ENCODE measurements around the gene BICD1.

BICD1 gene

DNA sequence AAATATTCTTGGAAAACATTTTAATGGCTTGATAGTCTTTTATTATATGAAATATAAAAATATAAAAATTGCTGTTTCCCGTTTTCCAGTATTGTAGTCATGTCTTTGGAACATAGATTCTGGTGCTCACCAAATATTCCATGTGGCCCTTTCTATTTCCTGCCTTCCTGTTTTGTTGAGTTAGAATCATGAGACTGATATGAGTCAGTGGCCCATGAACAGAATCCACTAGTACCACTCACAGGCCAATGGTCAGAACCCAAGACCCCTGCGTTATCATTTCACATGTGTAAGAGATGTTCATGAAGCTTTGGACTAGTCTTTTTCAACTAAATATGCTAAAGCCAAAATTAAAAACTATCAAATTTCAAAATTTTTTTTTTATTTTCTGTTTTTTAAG is 56.9 kb downstream of the BICD1 start:
- no peak for DNase-seq (ENCODE audit: low read depth)
- H3K4me3 ChIP-seq (ENCODE audit: low read length), result no peak overlapping the region
- TF ChIP-seq, protein P1, sequence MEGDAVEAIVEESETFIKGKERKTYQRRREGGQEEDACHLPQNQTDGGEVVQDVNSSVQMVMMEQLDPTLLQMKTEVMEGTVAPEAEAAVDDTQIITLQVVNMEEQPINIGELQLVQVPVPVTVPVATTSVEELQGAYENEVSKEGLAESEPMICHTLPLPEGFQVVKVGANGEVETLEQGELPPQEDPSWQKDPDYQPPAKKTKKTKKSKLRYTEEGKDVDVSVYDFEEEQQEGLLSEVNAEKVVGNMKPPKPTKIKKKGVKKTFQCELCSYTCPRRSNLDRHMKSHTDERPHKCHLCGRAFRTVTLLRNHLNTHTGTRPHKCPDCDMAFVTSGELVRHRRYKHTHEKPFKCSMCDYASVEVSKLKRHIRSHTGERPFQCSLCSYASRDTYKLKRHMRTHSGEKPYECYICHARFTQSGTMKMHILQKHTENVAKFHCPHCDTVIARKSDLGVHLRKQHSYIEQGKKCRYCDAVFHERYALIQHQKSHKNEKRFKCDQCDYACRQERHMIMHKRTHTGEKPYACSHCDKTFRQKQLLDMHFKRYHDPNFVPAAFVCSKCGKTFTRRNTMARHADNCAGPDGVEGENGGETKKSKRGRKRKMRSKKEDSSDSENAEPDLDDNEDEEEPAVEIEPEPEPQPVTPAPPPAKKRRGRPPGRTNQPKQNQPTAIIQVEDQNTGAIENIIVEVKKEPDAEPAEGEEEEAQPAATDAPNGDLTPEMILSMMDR (conservative IDR thresholded peaks at IDR 0.05; ENCODE audit: low read depth, low read length), result no peak

DNA sequence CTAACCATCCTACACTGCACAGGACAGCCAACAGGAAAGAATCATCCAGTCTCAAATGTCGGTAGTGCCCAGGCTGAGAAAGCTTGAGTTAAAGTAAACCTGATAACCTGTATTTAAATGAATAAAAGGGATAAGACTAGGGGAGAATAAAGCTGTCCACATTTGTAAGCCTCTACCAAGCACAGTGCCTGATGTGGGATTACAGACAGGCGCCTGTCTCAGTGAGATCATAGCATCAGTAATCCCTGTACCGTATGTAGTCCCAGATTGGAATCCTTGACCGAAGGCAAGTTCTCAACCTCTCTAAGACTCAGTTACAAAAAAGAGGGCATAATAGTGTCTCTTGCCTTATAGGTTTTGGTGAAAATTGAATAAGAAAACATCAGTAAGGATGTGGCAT is 59.9 kb downstream of the BICD1 start:
- DNase-seq (ENCODE audit: low read depth), result no peak
- TF ChIP-seq, protein P1 (conservative IDR thresholded peaks at IDR 0.05; ENCODE audit: low read depth, low read length), result no peak
- no peak overlapping the region for H3K4me3 ChIP-seq (ENCODE audit: low read length)

DNA sequence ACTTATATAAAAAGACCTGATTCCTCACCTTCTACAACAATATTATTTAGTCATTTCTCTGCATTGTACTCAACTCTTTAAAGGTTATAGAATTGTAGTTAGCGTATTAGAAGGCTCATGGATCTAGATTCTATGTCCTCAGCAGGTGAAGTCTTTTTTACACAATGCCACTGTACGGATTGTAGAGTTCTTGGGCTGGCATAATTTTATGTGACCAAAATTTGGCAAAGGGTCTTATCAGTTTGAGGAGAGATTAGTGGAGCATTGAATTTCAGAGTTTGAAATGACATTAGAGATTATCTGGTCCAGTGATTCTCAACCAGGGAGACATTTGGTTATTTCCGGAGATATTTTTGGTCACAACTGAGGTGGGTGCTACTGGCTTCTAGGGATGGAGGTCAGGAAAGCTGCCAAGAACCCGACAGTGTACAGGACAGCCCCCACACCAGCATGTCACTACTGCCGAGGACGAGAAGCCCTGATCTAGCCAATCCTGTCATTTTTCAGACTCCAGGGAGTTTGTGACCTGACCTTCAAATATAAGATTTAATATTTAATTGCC is 63.9 kb downstream of the BICD1 start:
- TF ChIP-seq, protein P1 (conservative IDR thresholded peaks at IDR 0.05; ENCODE audit: low read depth, low read length), result no peak
- DNase-seq (ENCODE audit: low read depth), result no peak
- H3K4me3 ChIP-seq (ENCODE audit: low read length), result no peak overlapping the region

DNA sequence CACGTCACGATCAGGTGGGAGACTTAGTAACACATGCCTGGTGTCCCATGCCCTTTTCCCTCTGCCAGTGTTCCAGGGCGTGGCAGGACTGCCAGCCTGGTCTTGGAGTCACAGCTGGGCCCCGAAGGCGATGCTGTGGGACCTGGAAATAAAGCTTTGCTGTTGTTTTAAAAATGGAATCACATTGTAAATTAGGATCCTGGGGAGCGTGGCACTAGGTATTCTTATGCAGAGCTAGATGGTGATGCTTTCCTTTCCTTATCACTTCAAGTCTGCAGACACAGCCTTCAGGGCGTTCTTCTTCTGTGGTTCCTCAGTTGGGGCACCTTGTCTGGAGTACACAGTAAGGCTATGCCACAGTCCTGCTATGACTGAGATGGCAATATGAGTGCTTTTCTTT is 64.6 kb downstream of the BICD1 start:
- TF ChIP-seq, protein P1 (conservative IDR thresholded peaks at IDR 0.05; ENCODE audit: low read depth, low read length), result no peak
- no peak for DNase-seq (ENCODE audit: low read depth)
- H3K4me3 ChIP-seq (ENCODE audit: low read length), result no peak overlapping the region

DNA sequence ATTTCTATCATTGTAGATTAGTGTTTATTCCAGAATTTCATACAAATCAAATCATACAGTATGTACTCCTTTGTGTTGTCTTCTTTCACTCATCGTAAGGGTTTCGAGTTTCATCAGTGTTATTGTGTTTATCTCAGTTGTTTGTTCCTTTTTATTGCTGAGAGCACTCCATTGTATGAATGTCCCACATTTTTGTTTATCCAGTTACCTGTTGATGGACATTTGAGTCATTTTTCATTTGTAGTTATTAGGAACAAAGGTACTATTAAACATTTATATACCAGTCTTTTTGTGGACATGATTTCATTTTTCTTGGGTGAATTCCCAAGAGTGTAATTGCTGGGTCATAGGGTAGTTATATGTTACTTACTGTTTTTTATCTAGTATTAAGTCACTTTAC is 70.0 kb downstream of the BICD1 start:
- no peak overlapping the region for H3K4me3 ChIP-seq (ENCODE audit: low read length)
- TF ChIP-seq, protein P1 (conservative IDR thresholded peaks at IDR 0.05; ENCODE audit: low read depth, low read length), result no peak
- DNase-seq (ENCODE audit: low read depth), result no peak

DNA sequence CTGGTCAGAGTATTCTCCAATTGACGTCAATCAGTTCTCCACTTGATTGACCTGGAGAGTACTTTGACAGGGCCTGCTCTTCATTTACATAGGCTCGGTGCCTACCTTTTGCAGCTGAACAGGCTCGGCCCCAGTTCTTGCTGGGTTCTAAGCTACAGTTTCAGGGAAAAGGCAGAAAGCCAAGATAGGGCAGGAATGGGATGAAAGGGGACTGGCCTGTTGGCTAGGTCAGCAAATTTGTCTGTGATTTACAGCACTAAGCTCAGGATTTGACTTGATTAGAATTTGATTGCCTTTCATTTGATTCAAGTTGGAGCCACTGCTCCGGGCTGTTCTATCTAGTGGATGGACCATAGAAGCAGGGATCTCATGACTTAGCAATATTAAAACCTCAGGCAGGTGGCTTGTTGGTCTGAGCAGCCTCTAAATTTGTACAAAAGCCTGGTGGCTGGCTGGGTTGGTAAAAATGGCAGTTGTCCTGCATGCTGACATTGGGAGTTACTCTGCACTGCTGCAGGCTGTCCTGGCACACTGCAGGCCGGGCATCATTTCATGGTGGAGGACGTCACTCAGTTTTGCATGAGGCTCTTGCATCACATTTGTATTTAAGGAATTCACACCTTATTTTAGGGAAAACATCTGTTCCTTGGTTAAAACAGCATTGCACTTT is 71.8 kb downstream of the BICD1 start:
- no peak for DNase-seq (ENCODE audit: low read depth)
- TF ChIP-seq, protein P1 (conservative IDR thresholded peaks at IDR 0.05; ENCODE audit: low read depth, low read length), result no peak
- H3K4me3 ChIP-seq (ENCODE audit: low read length), result no peak overlapping the region

DNA sequence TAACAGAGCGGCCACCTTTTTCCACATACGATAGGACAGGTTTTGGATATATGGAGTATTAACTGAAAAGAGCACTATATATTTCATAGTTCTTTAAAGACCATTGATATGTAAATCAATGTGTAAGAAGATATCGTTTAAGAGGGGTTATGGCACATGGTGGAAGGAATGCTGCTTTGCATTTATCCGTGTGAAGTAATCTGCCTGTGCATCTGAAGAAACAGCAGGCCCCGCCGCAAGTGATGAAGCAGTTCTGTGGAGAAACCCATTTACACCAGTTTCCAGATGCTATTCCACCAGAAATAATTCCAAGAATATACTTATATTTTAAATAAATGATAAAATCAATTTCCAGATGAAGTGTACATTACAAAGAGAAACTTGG is 72.4 kb downstream of the BICD1 start:
- H3K4me3 ChIP-seq (ENCODE audit: low read length), result no peak overlapping the region
- no peak for DNase-seq (ENCODE audit: low read depth)
- TF ChIP-seq, protein P1 (conservative IDR thresholded peaks at IDR 0.05; ENCODE audit: low read depth, low read length), result no peak
